Epithelial cell of prostate (primary cell): ENCODE measurements around the gene CUX1.
"Not testable (repeated sequence)": the region's sequence is repeated elsewhere in the genome, so short reads cannot be mapped to it uniquely, and the experiment has no call there.

Experiments
- DNase-seq: peaks from one replicate; pipeline ENCODE4 v3.0.0-alpha.2; 2011; ENCODE audit warnings: low read depth, low spot score
- H3K27ac ChIP-seq: fragments of 450-650 bp; 2 replicates; pipeline ENCODE4 v1.5.1; 2017; ENCODE audit warnings: mild to moderate bottlenecking

Gene CUX1

GRCh38 chr7:102021841-102022618 is 204.6 kb downstream of the CUX1 start:
- H3K27ac ChIP-seq, result no peak overlapping the region
- DNase-seq, result no peak

- DNase-seq, result no peak
- H3K27ac ChIP-seq, result no peak overlapping the region
These were observed 206.8 kb downstream of the CUX1 start for GRCh38 chr7:102024005-102024768.

- no peak overlapping the region for H3K27ac ChIP-seq
- no peak for DNase-seq
These were observed 207.5 kb downstream of the CUX1 start for GRCh38 chr7:102024769-102025391.

GRCh38 chr7:102025777-102026176 is 208.4 kb downstream of the CUX1 start:
- DNase-seq, H3K27ac ChIP-seq: not testable (repeated sequence)

GRCh38 chr7:102028206-102028826 is 210.9 kb downstream of the CUX1 start:
- no peak for DNase-seq

GRCh38 chr7:102029616-102030015 is 212.2 kb downstream of the CUX1 start:
- H3K27ac ChIP-seq, result no peak overlapping the region
- no peak for DNase-seq

More at GRCh38 chr7:102028206-102028826, 210.9 kb downstream of the CUX1 start:
- no peak overlapping the region for H3K27ac ChIP-seq

- DNase-seq, result no peak
- H3K27ac ChIP-seq, result no peak overlapping the region
These were observed 213.3 kb downstream of the CUX1 start for GRCh38 chr7:102030696-102031095.

GRCh38 chr7:102036958-102037357 is 219.5 kb downstream of the CUX1 start:
- H3K27ac ChIP-seq, result no peak overlapping the region
- DNase-seq, result no peak

- H3K27ac ChIP-seq, result no peak overlapping the region
- no peak for DNase-seq
These were observed 222.3 kb downstream of the CUX1 start for GRCh38 chr7:102039706-102040105.

GRCh38 chr7:102040569-102040968 is 223.1 kb downstream of the CUX1 start:
- no peak for DNase-seq
- H3K27ac ChIP-seq, result no peak overlapping the region

GRCh38 chr7:102042016-102042656 is 224.7 kb downstream of the CUX1 start:
- H3K27ac ChIP-seq, result peak overlapping the region; percentile 33
- no peak for DNase-seq

- peak overlapping the region; percentile 33 for H3K27ac ChIP-seq
- DNase-seq, result not testable (repeated sequence)
These were observed 225.4 kb downstream of the CUX1 start for GRCh38 chr7:102042796-102043195.

- H3K27ac ChIP-seq, result no peak overlapping the region
- no peak for DNase-seq
These were observed 227.2 kb downstream of the CUX1 start for GRCh38 chr7:102044641-102044983.

- no peak for DNase-seq
- no peak overlapping the region for H3K27ac ChIP-seq
These were observed 227.7 kb downstream of the CUX1 start for GRCh38 chr7:102044984-102045673.

- H3K27ac ChIP-seq, result no peak overlapping the region
- no peak for DNase-seq
These were observed 228.4 kb downstream of the CUX1 start for GRCh38 chr7:102045681-102046372.

- no peak for DNase-seq
- no peak overlapping the region for H3K27ac ChIP-seq
These were observed 229.1 kb downstream of the CUX1 start for GRCh38 chr7:102046373-102047117.

- H3K27ac ChIP-seq, result no peak overlapping the region
- no peak for DNase-seq
These were observed 229.7 kb downstream of the CUX1 start for GRCh38 chr7:102047167-102047566.

GRCh38 chr7:102049765-102050164 is 232.3 kb downstream of the CUX1 start:
- DNase-seq, result no peak
- H3K27ac ChIP-seq, result no peak overlapping the region
